Erythroblast (primary cell): Measurements from ENCODE around the gene ANKMY2.

Experiments used
- DNase-seq, 2 experiments: peaks; one replicate each; lab custom pipeline; 2025; lab: John Stamatoyannopoulos, UW
- GATA1 ChIP-seq: IDR thresholded peaks from 2 replicates; pipeline ENCODE4 v1.6.1; 2011; ENCODE audit warnings: low read depth, mild to moderate bottlenecking, control low read depth, low read length, moderate library complexity
- POLR2A ChIP-seq: IDR thresholded peaks from 2 replicates; pipeline ENCODE4 v1.6.1; 2011; ENCODE audit warnings: mild to moderate bottlenecking, low read length

The ANKMY2 gene

DNA sequence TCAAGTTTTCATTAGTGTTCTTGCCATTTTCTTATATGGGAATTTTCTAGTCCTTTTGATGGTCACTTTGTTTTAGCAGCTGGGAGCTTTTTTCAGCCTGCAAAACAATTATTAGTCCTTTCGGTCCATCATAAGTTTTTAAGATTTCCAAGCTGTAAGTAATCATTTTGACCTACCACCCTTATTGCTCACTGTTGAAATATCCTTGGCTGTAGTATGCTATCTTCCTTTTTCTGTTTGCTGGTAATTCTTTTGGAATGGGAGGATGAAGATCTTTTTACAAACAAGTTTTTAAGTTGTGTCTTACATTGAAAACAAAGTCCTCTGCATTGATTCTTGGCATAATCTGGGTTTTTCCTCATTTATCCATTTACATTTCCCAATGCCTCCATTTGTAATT lies 24.5 kb upstream of the ANKMY2 start:
- TF ChIP-seq POLR2A (no peak), GATA1 (no peak)

GRCh38 chr7:16669581-16669980 lies 24.0 kb upstream of the ANKMY2 start:
- TF ChIP-seq POLR2A (no peak), GATA1 (no peak)

More for the DNA sequence above, 24.5 kb upstream of the ANKMY2 start:
- no peak for DNase-seq

GRCh38 chr7:16668978-16669377 lies 23.4 kb upstream of the ANKMY2 start:
- no peak for TF ChIP-seq POLR2A
- TF ChIP-seq GATA1: no peak
- no peak for DNase-seq

More at GRCh38 chr7:16669581-16669980, 24.0 kb upstream of the ANKMY2 start:
- DNase-seq: no peak

GRCh38 chr7:16668049-16668858 lies 22.7 kb upstream of the ANKMY2 start:
- TF ChIP-seq GATA1 (no peak), POLR2A (no peak)
- peak; percentile 86 to 87 for DNase-seq

DNA sequence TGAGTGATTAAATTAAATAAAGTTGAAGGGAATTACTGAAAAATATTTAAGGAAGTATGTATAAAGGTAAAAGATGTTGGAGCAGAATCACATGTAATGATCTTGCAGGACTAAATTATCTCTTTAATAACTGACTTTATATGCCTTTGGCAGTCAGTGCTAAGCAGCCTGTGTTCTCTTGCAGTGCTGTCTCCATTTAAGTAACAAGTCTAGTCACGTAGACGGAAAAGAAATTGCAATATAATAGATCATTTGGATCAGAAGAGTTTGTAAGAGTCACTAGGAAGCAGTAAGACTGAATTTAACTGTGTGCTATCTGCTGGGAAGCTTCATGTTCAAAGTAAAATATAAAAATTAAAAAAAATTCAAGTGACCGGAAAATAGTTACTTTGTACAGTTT lies 21.8 kb upstream of the ANKMY2 start:
- peak in 1 of 2 experiments; percentile 18 for DNase-seq
- TF ChIP-seq GATA1 (no peak), POLR2A (no peak)

DNA sequence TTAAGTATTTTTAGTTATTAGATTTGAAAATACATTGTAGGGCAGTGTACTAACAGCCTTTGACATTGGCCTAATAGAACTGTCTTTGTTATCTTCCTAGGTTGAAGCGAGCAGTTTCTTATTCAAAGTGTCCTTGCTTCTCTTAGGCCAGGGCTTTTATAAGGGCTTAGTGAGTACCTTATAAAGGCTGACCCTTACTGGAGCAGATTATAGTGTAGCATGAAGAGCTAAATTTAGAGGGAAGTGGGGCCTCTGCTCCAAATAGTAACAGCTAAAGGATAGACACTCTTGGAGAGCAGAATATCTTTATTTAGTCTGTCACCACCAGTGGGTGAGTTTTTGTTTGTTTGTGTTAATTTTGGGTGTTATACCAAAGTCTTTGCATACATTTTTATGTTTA lies 16.4 kb upstream of the ANKMY2 start:
- no peak for TF ChIP-seq POLR2A
- TF ChIP-seq GATA1: no peak
- peak; percentile 22 to 56 for DNase-seq

- DNase-seq: peak; percentile 77 to 81
These were observed 15.3 kb upstream of the ANKMY2 start for GRCh38 chr7:16660702-16661464.

GRCh38 chr7:16659854-16660497 lies 14.4 kb upstream of the ANKMY2 start:
- peak; percentile 86 to 93 for DNase-seq

More at GRCh38 chr7:16660702-16661464, 15.3 kb upstream of the ANKMY2 start:
- TF ChIP-seq POLR2A: no peak
- TF ChIP-seq GATA1: no peak

- TF ChIP-seq POLR2A: no peak
- no peak for TF ChIP-seq GATA1
- DNase-seq: peak; percentile 89 to 92
These were observed 12.2 kb upstream of the ANKMY2 start for GRCh38 chr7:16657656-16658279.

- TF ChIP-seq POLR2A: no peak
- peak; percentile 23 to 65 for DNase-seq
These were observed 10.6 kb upstream of the ANKMY2 start for GRCh38 chr7:16656141-16656540.

DNA sequence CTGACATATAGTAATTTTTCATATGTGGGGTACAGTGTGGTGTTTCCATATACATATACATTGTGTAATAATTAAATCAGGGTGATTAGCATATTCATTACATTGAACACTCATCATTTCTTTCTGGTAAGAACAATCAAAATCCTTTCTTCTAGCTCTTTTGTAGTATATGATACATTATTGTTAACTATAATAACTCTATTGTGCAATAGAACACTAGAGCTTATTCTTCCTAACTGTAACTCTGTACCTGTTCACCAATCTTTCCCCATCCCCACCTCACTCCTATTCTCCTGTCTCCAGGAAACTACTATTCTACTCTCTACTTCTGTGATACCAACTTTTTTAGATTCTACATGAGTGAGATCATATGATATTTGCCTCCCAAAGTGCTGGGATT lies 9.8 kb upstream of the ANKMY2 start:
- TF ChIP-seq POLR2A (no peak), GATA1 (no peak)
- DNase-seq: no peak

- TF ChIP-seq GATA1 (no peak), POLR2A (no peak)
- no peak for DNase-seq
These were observed 7.3 kb upstream of the ANKMY2 start for GRCh38 chr7:16652888-16653287.

DNA sequence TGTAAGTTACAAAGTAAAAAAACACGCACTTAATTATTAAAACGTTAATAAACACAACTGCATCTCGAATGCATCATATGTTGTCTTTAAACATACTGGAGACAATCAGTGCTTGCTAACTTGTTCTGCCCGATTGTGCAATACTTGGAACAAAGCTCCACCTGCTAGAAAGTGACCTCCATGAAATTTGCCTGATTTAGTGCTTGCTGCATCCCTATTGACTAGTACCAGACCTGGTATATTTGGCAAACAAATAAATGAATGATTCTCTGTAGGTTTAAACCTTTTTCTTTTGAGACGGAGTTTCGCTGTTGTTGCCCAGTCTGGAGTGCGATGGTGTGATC lies 6.7 kb upstream of the ANKMY2 start:
- TF ChIP-seq POLR2A: no peak
- no peak for TF ChIP-seq GATA1
- DNase-seq: no peak
